ENCODE measurements around the gene PCF11. TPM values are rescaled to one million over a fixed set of nuclear protein-coding genes. Genes with fewer than 3 reads are reported as not detected.

The PCF11 gene
- polyA plus RNA-seq, 1 donor from 2014 or later = 82.4 TPM

- Histone ChIP-seq H4K20me1 (ENCODE audit: insufficient read depth) (no peaks in the 10 kb centered on the region), H3K9me2 (ENCODE audit: insufficient read depth, low read length) (no peaks in the 10 kb centered on the region), H3K4me3 (ENCODE audit: low read length) (no peak overlapping the region), H3K27ac (ENCODE audit: low read length) (no peak overlapping the region), H3K27me3 (ENCODE audit: insufficient read depth, low read depth, low read length) (no peaks in the 10 kb centered on the region), H3K4me2 (ENCODE audit: low read length) (no peak overlapping the region), H3K36me3 (ENCODE audit: insufficient read depth, low read length) (no peaks in the 10 kb centered on the region), H3K9ac (ENCODE audit: low read length) (no peak overlapping the region), H2AFZ (ENCODE audit: low read depth, low read length) (no peak overlapping the region), H3F3A (ENCODE audit: insufficient read depth, low read length, poor library complexity, severe bottlenecking) (no peaks in the 10 kb centered on the region), H3K9me3 (ENCODE audit: low read length) (no peaks in the 10 kb centered on the region), H3K79me2 (replicated peaks; ENCODE audit: insufficient read depth, low read length) (no peaks in the 10 kb centered on the region)
- TF ChIP-seq RAD21 (conservative IDR thresholded peaks at IDR 0.05) = no peak
- no peak for TF ChIP-seq SMC3 (conservative IDR thresholded peaks at IDR 0.05; ENCODE audit: poor library complexity)
- TF ChIP-seq TAF1 (IDR thresholded peaks at IDR 0.05; ENCODE audit: low read depth) = no peak
- TF ChIP-seq EZH2 (IDR thresholded peaks at IDR 0.05; ENCODE audit: borderline replicate concordance, insufficient read depth, low read length, poor library complexity, severe bottlenecking) = no peak
- no peak for TF ChIP-seq EP300 (conservative IDR thresholded peaks at IDR 0.05; ENCODE audit: poor library complexity, severe bottlenecking)
- no peak for TF ChIP-seq MXI1 (conservative IDR thresholded peaks at IDR 0.05; ENCODE audit: poor library complexity, severe bottlenecking)
- no peak for TF ChIP-seq POLR2AphosphoS5 (IDR thresholded peaks at IDR 0.05)
- no peak for TF ChIP-seq CTCF (IDR thresholded peaks at IDR 0.05; ENCODE audit: poor library complexity, severe bottlenecking)
- TF ChIP-seq, protein P1, sequence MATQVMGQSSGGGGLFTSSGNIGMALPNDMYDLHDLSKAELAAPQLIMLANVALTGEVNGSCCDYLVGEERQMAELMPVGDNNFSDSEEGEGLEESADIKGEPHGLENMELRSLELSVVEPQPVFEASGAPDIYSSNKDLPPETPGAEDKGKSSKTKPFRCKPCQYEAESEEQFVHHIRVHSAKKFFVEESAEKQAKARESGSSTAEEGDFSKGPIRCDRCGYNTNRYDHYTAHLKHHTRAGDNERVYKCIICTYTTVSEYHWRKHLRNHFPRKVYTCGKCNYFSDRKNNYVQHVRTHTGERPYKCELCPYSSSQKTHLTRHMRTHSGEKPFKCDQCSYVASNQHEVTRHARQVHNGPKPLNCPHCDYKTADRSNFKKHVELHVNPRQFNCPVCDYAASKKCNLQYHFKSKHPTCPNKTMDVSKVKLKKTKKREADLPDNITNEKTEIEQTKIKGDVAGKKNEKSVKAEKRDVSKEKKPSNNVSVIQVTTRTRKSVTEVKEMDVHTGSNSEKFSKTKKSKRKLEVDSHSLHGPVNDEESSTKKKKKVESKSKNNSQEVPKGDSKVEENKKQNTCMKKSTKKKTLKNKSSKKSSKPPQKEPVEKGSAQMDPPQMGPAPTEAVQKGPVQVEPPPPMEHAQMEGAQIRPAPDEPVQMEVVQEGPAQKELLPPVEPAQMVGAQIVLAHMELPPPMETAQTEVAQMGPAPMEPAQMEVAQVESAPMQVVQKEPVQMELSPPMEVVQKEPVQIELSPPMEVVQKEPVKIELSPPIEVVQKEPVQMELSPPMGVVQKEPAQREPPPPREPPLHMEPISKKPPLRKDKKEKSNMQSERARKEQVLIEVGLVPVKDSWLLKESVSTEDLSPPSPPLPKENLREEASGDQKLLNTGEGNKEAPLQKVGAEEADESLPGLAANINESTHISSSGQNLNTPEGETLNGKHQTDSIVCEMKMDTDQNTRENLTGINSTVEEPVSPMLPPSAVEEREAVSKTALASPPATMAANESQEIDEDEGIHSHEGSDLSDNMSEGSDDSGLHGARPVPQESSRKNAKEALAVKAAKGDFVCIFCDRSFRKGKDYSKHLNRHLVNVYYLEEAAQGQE (IDR thresholded peaks at IDR 0.05; ENCODE audit: borderline replicate concordance) = no peak
Observed at GRCh38 chr11:83119216-83119615, 37.7 kb upstream of the PCF11 start.

GRCh38 chr11:83120327-83120726, 36.6 kb upstream of the PCF11 start:
- H3K9me2 ChIP-seq (ENCODE audit: insufficient read depth, low read length) = no peaks in the 10 kb centered on the region
- H3K79me2 ChIP-seq (replicated peaks; ENCODE audit: insufficient read depth, low read length) = no peaks in the 10 kb centered on the region
- TF ChIP-seq POLR2AphosphoS5 (IDR thresholded peaks at IDR 0.05) = no peak
- no peak for TF ChIP-seq CTCF (IDR thresholded peaks at IDR 0.05; ENCODE audit: poor library complexity, severe bottlenecking)
- no peak for TF ChIP-seq EP300 (conservative IDR thresholded peaks at IDR 0.05; ENCODE audit: poor library complexity, severe bottlenecking)
- TF ChIP-seq, protein P1 (IDR thresholded peaks at IDR 0.05; ENCODE audit: borderline replicate concordance) = no peak
- TF ChIP-seq MXI1 (conservative IDR thresholded peaks at IDR 0.05; ENCODE audit: poor library complexity, severe bottlenecking) = no peak
- TF ChIP-seq EZH2 (IDR thresholded peaks at IDR 0.05; ENCODE audit: borderline replicate concordance, insufficient read depth, low read length, poor library complexity, severe bottlenecking) = no peak
- H4K20me1 ChIP-seq (ENCODE audit: insufficient read depth) = no peaks in the 10 kb centered on the region
- H3K27ac ChIP-seq (ENCODE audit: low read length) = no peak overlapping the region
- no peak overlapping the region for H2AFZ ChIP-seq (ENCODE audit: low read depth, low read length)
- H3K4me3 ChIP-seq (ENCODE audit: low read length) = no peak overlapping the region
- no peaks in the 10 kb centered on the region for H3F3A ChIP-seq (ENCODE audit: insufficient read depth, low read length, poor library complexity, severe bottlenecking)
- H3K4me2 ChIP-seq (ENCODE audit: low read length) = no peak overlapping the region
- H3K9me3 ChIP-seq (ENCODE audit: low read length) = no peaks in the 10 kb centered on the region
- no peaks in the 10 kb centered on the region for H3K27me3 ChIP-seq (ENCODE audit: insufficient read depth, low read depth, low read length)
- no peak overlapping the region for H3K9ac ChIP-seq (ENCODE audit: low read length)
- H3K36me3 ChIP-seq (ENCODE audit: insufficient read depth, low read length) = no peaks in the 10 kb centered on the region
